Measurements from ENCODE around the gene RPS16.

RPS16 gene

GRCh38 chr19:39475748-39476147, 40.0 kb upstream of the RPS16 start:
- H3K27ac ChIP-seq = no peak overlapping the region
- TF ChIP-seq CTCF (conservative IDR thresholded peaks at IDR 0.05) = no peak

GRCh38 chr19:39474139-39474620, 38.4 kb upstream of the RPS16 start:
- TF ChIP-seq CTCF (conservative IDR thresholded peaks at IDR 0.05) = peak; percentile 98
- H3K27ac ChIP-seq = no peak overlapping the region

GRCh38 chr19:39473443-39473960, 37.8 kb upstream of the RPS16 start:
- no peak for TF ChIP-seq CTCF (conservative IDR thresholded peaks at IDR 0.05)

GRCh38 chr19:39472746-39473442, 37.1 kb upstream of the RPS16 start:
- no peak for TF ChIP-seq CTCF (conservative IDR thresholded peaks at IDR 0.05)
- H3K27ac ChIP-seq = no peak overlapping the region

More at GRCh38 chr19:39473443-39473960, 37.8 kb upstream of the RPS16 start:
- no peak overlapping the region for H3K27ac ChIP-seq

GRCh38 chr19:39471756-39472536, 36.2 kb upstream of the RPS16 start:
- TF ChIP-seq CTCF (conservative IDR thresholded peaks at IDR 0.05) = no peak
- H3K27ac ChIP-seq = no peak overlapping the region

- no peak overlapping the region for H3K27ac ChIP-seq
- no peak for TF ChIP-seq CTCF (conservative IDR thresholded peaks at IDR 0.05)
These were observed 35.1 kb upstream of the RPS16 start for GRCh38 chr19:39470724-39471339.

- H3K27ac ChIP-seq = no peak overlapping the region
- TF ChIP-seq CTCF (conservative IDR thresholded peaks at IDR 0.05) = no peak
These were observed 33.8 kb upstream of the RPS16 start for GRCh38 chr19:39469567-39469966.

Measured in VCaP (cell line).